MM.1S (cell line): ENCODE results near the gene EXOC4.

Source experiments
- DNase-seq: peaks from one replicate; pipeline ENCODE4 v3.0.0-alpha.2; 2015
- H2AFZ ChIP-seq: fragments of 300-600 bp; sonication (generic); 2 replicates; pipeline ENCODE4 v1.6.0; 2016; ENCODE audit warnings: antibody characterized with exemption, low read length
- H3F3A ChIP-seq: fragments of 300-600 bp; sonication (generic); 2 replicates; pipeline ENCODE4 v1.6.1; 2016; ENCODE audit warnings: mild to moderate bottlenecking, antibody characterized with exemption, low read length, moderate library complexity, mixed read lengths; ENCODE audit not compliant: insufficient read depth
- H3K27ac ChIP-seq: fragments of 300-600 bp; sonication (generic); 2 replicates; pipeline ENCODE4 v1.5.1; 2016; ENCODE audit warnings: mild to moderate bottlenecking, low read length
- H3K27me3 ChIP-seq: fragments of 300-600 bp; sonication (generic); replicated peaks from 2 replicates; pipeline ENCODE4 v1.6.0; 2016; ENCODE audit warnings: low read length; ENCODE audit not compliant: insufficient read depth
- H3K36me3 ChIP-seq: fragments of 300-600 bp; sonication (generic); replicated peaks from 2 replicates; pipeline ENCODE4 v1.6.1; 2016; ENCODE audit warnings: mild to moderate bottlenecking, low read length, mixed read lengths; ENCODE audit not compliant: insufficient read depth
- H3K4me1 ChIP-seq: fragments of 300-600 bp; sonication (generic); 2 replicates; pipeline ENCODE4 v1.6.1; 2016; ENCODE audit warnings: low read length, mixed read lengths
- H3K4me2 ChIP-seq: fragments of 300-600 bp; sonication (generic); 2 replicates; pipeline ENCODE4 v1.6.0; 2016; ENCODE audit warnings: low read depth, low read length
- H3K4me3 ChIP-seq: fragments of 300-600 bp; sonication (generic); 2 replicates; pipeline ENCODE4 v1.5.1; 2016; ENCODE audit warnings: low read length, mixed read lengths
- H3K79me2 ChIP-seq: fragments of 300-600 bp; sonication (generic); 2 replicates; pipeline ENCODE4 v1.6.1; 2016; ENCODE audit warnings: mixed run types, low read length, mixed read lengths
- H3K9ac ChIP-seq: fragments of 300-600 bp; sonication (generic); 2 replicates; pipeline ENCODE4 v1.6.1; 2016; ENCODE audit warnings: low read length, mixed read lengths
- H3K9me2 ChIP-seq: fragments of 300-600 bp; sonication (generic); replicated peaks from 2 replicates; pipeline ENCODE4 v1.6.1; 2016; ENCODE audit warnings: mild to moderate bottlenecking, low read length, mixed read lengths; ENCODE audit not compliant: insufficient read depth
- H3K9me3 ChIP-seq: fragments of 300-600 bp; sonication (generic); replicated peaks from 2 replicates; pipeline ENCODE4 v1.6.1; 2016; ENCODE audit warnings: mild to moderate bottlenecking, low read length, mixed read lengths; ENCODE audit not compliant: insufficient read depth
- H4K20me1 ChIP-seq: fragments of 300-600 bp; sonication (generic); 2 replicates; pipeline ENCODE4 v1.6.1; 2016; ENCODE audit warnings: mild to moderate bottlenecking, low read length, moderate library complexity, mixed read lengths; ENCODE audit not compliant: insufficient read depth
- EZH2 ChIP-seq: fragments of 300-600 bp; sonication (generic); optimal IDR thresholded peaks from 2 replicates; pipeline ENCODE3; 2017; ENCODE audit warnings: low read depth, mild to moderate bottlenecking, antibody characterized with exemption, low read length, mixed read lengths
- EZH2phosphoT487 ChIP-seq: fragments of 300-600 bp; sonication (generic); IDR thresholded peaks from 2 replicates; pipeline ENCODE4 v1.6.1; 2018; ENCODE audit warnings: antibody characterized with exemption, low read length
- TF ChIP-seq, protein P1 (sequence below): fragments of 300-600 bp; sonication (generic); IDR thresholded peaks from 2 replicates; pipeline ENCODE4 v1.5.1; 2016; ENCODE audit warnings: antibody characterized with exemption, low read length, mixed read lengths

The EXOC4 gene

GRCh38 chr7:133310232-133310862 lies 57.5 kb downstream of the EXOC4 start:
- no peak for DNase-seq
- H3F3A ChIP-seq = no peaks in the 10 kb centered on the region
- no peak overlapping the region for H3K4me3 ChIP-seq
- H3K36me3 ChIP-seq = no peaks in the 10 kb centered on the region; the same call in 1 of the 2 replicates
- H4K20me1 ChIP-seq = no peaks in the 10 kb centered on the region
- H3K4me1 ChIP-seq = no peaks in the 10 kb centered on the region
- no peak overlapping the region for H3K4me2 ChIP-seq
- no peaks in the 10 kb centered on the region for H3K9me2 ChIP-seq
- no peaks in the 10 kb centered on the region for H3K9me3 ChIP-seq
- H3K79me2 ChIP-seq = no peaks in the 10 kb centered on the region
- no peak overlapping the region for H3K27ac ChIP-seq
- no peak for TF ChIP-seq EZH2phosphoT487
- TF ChIP-seq, protein P1, sequence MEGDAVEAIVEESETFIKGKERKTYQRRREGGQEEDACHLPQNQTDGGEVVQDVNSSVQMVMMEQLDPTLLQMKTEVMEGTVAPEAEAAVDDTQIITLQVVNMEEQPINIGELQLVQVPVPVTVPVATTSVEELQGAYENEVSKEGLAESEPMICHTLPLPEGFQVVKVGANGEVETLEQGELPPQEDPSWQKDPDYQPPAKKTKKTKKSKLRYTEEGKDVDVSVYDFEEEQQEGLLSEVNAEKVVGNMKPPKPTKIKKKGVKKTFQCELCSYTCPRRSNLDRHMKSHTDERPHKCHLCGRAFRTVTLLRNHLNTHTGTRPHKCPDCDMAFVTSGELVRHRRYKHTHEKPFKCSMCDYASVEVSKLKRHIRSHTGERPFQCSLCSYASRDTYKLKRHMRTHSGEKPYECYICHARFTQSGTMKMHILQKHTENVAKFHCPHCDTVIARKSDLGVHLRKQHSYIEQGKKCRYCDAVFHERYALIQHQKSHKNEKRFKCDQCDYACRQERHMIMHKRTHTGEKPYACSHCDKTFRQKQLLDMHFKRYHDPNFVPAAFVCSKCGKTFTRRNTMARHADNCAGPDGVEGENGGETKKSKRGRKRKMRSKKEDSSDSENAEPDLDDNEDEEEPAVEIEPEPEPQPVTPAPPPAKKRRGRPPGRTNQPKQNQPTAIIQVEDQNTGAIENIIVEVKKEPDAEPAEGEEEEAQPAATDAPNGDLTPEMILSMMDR = no peak
- TF ChIP-seq EZH2 = no peak
- H3K9ac ChIP-seq = no peak overlapping the region
- no peaks in the 10 kb centered on the region for H3K27me3 ChIP-seq
- H2AFZ ChIP-seq = no peak overlapping the region

GRCh38 chr7:133313575-133313974 lies 60.7 kb downstream of the EXOC4 start:
- Histone ChIP-seq H3F3A (no peaks in the 10 kb centered on the region), H3K27me3 (no peaks in the 10 kb centered on the region), H3K4me3 (no peak overlapping the region), H3K9me2 (no peaks in the 10 kb centered on the region), H2AFZ (no peak overlapping the region), H3K4me1 (no peaks in the 10 kb centered on the region), H3K9me3 (no peaks in the 10 kb centered on the region), H4K20me1 (no peaks in the 10 kb centered on the region), H3K4me2 (no peak overlapping the region), H3K9ac (no peak overlapping the region), H3K27ac (no peak overlapping the region), H3K36me3 (no peaks in the 10 kb centered on the region; the same call in 1 of the 2 replicates), H3K79me2 (no peaks in the 10 kb centered on the region)
- TF ChIP-seq EZH2phosphoT487 (no peak), EZH2 (no peak)
- TF ChIP-seq, protein P1 = no peak
- no peak for DNase-seq

DNA sequence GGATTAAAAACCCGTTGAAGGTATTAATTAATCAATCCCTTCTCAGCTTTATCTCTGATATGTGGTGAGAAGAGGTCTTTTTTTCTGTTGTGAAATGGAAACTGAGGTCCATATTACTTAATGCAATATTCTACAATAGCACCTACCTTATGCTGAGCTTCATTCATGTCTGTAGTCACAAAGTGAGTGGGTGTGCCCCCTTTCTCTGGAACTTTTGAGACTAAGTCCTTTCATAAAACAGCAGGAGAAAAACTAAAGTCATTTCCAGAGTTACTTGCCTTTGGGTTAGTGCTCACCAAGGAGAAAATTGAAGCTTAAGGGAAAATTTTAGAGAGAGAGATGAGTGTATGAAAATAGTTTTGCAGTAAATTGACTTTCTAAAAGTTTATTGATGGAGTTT lies 61.2 kb downstream of the EXOC4 start:
- Histone ChIP-seq H2AFZ (no peak overlapping the region), H3K36me3 (no peaks in the 10 kb centered on the region; the same call in 1 of the 2 replicates), H3K4me1 (no peaks in the 10 kb centered on the region), H3K4me3 (no peak overlapping the region), H3K27me3 (no peaks in the 10 kb centered on the region), H3K79me2 (no peaks in the 10 kb centered on the region), H3K9me2 (no peaks in the 10 kb centered on the region), H3K27ac (no peak overlapping the region), H3K9me3 (no peaks in the 10 kb centered on the region), H3K4me2 (no peak overlapping the region), H3F3A (no peaks in the 10 kb centered on the region), H3K9ac (no peak overlapping the region), H4K20me1 (no peaks in the 10 kb centered on the region)
- DNase-seq = no peak
- TF ChIP-seq, protein P1 = no peak
- TF ChIP-seq EZH2 (no peak), EZH2phosphoT487 (no peak)
